Ishikawa (cell line): ENCODE data around the gene KIF5C.

Experiments used
- CEBPB ChIP-seq: IDR thresholded peaks from 2 replicates; pipeline ENCODE4 v1.6.1; 2012
- CREB1 ChIP-seq: IDR thresholded peaks from 2 replicates; pipeline ENCODE4 v1.6.1; 2012; ENCODE audit warnings: low read depth
- EP300 ChIP-seq: IDR thresholded peaks from 2 replicates; pipeline ENCODE4 v1.6.1; 2012; ENCODE audit warnings: borderline replicate concordance
- MAX ChIP-seq: IDR thresholded peaks from 2 replicates; pipeline ENCODE4 v1.6.1; 2012
- RAD21 ChIP-seq: IDR thresholded peaks from 2 replicates; pipeline ENCODE4 v1.6.1; 2012; ENCODE audit warnings: low read depth
- TAF1 ChIP-seq: IDR thresholded peaks from 2 replicates; pipeline ENCODE4 v1.6.1; 2012; ENCODE audit warnings: low read depth, mild to moderate bottlenecking
- TCF12 ChIP-seq: IDR thresholded peaks from 2 replicates; pipeline ENCODE4 v1.6.1; 2012; ENCODE audit warnings: low read depth
- TEAD4 ChIP-seq: IDR thresholded peaks from 2 replicates; pipeline ENCODE4 v1.6.1; 2012
- YY1 ChIP-seq: IDR thresholded peaks from 2 replicates; pipeline ENCODE4 v1.6.1; 2012; ENCODE audit warnings: low read depth
- TF ChIP-seq, protein P1 (sequence below): IDR thresholded peaks from 2 replicates; pipeline ENCODE4 v1.6.1; 2012; ENCODE audit warnings: low read depth, mild to moderate bottlenecking

DNA sequence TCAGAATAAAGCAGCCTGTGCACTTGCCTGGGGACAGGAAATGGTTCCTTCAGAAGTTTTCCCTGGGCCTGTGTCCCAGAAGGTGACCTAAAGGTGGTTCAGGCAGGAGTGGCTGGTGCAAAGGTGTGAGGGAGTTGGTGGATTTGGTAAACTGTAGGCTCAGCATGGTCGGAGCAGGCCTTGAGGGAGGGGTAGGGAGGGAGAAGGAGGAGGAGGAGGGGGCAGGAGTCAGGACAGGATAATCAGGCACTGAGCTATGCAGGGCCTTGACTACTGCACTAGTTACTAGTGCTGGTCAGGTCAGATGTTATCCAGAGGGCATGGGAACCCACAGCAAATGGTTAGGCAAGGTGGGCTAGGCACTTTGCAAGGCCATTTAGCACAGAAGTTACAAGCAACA lies 184.8 kb downstream of the KIF5C start:
- TF ChIP-seq YY1: no peak
- no peak for TF ChIP-seq EP300
- no peak for TF ChIP-seq TAF1
- no peak for TF ChIP-seq CEBPB
- no peak for TF ChIP-seq RAD21
- TF ChIP-seq TEAD4: no peak
- TF ChIP-seq, protein P1, sequence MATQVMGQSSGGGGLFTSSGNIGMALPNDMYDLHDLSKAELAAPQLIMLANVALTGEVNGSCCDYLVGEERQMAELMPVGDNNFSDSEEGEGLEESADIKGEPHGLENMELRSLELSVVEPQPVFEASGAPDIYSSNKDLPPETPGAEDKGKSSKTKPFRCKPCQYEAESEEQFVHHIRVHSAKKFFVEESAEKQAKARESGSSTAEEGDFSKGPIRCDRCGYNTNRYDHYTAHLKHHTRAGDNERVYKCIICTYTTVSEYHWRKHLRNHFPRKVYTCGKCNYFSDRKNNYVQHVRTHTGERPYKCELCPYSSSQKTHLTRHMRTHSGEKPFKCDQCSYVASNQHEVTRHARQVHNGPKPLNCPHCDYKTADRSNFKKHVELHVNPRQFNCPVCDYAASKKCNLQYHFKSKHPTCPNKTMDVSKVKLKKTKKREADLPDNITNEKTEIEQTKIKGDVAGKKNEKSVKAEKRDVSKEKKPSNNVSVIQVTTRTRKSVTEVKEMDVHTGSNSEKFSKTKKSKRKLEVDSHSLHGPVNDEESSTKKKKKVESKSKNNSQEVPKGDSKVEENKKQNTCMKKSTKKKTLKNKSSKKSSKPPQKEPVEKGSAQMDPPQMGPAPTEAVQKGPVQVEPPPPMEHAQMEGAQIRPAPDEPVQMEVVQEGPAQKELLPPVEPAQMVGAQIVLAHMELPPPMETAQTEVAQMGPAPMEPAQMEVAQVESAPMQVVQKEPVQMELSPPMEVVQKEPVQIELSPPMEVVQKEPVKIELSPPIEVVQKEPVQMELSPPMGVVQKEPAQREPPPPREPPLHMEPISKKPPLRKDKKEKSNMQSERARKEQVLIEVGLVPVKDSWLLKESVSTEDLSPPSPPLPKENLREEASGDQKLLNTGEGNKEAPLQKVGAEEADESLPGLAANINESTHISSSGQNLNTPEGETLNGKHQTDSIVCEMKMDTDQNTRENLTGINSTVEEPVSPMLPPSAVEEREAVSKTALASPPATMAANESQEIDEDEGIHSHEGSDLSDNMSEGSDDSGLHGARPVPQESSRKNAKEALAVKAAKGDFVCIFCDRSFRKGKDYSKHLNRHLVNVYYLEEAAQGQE: no peak
- no peak for TF ChIP-seq MAX
- TF ChIP-seq TCF12: no peak
- TF ChIP-seq CREB1: no peak
